C4-2B (cell line): ENCODE data around the gene TMEM17.

Experiments
- CTCF ChIP-seq: fragments of 450-650 bp; conservative IDR thresholded peaks from 2 replicates; pipeline ENCODE4 v1.5.1; 2017; ENCODE audit warnings: mild to moderate bottlenecking
- ZFX ChIP-seq: fragments of 450-650 bp; IDR thresholded peaks from 2 replicates; pipeline ENCODE4 v1.6.1; 2017

GRCh38 chr2:62539606-62540407 lies 33.8 kb upstream of the TMEM17 start:
- TF ChIP-seq CTCF, result no peak
- no peak for TF ChIP-seq ZFX
